ENCODE data around the gene ZNF646. TPM values are rescaled to one million over a fixed set of nuclear protein-coding genes. Genes with fewer than 3 reads are reported as not detected.
A peak's percentile ranks its signal among the peaks of the same experiment; 100 is the strongest.

ZNF646 gene
- total and polyA plus RNA-seq, 2 of the 13 experiments (the other 11 are each of a cell fraction or from before 2014, with no cell fraction given): 3.4 to 10.9 TPM

GRCh38 chr16:31113121-31114120 lies 39.2 kb downstream of the ZNF646 start (continued):
- TF ChIP-seq MEF2D (CRISPR knock-in tag; IDR thresholded peaks at IDR 0.05): no peak
- TF ChIP-seq, protein P1, sequence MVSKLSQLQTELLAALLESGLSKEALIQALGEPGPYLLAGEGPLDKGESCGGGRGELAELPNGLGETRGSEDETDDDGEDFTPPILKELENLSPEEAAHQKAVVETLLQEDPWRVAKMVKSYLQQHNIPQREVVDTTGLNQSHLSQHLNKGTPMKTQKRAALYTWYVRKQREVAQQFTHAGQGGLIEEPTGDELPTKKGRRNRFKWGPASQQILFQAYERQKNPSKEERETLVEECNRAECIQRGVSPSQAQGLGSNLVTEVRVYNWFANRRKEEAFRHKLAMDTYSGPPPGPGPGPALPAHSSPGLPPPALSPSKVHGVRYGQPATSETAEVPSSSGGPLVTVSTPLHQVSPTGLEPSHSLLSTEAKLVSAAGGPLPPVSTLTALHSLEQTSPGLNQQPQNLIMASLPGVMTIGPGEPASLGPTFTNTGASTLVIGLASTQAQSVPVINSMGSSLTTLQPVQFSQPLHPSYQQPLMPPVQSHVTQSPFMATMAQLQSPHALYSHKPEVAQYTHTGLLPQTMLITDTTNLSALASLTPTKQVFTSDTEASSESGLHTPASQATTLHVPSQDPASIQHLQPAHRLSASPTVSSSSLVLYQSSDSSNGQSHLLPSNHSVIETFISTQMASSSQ (IDR thresholded peaks at IDR 0.05; ENCODE audit: low read depth): peak; percentile 73
- TF ChIP-seq, protein P1 (CRISPR knock-in tag; IDR thresholded peaks at IDR 0.05; ENCODE audit: borderline replicate concordance): no peak; the same call in 1 of the 2 replicates
- no peak for TF ChIP-seq JUND (CRISPR knock-in tag; IDR thresholded peaks at IDR 0.05)
- no peak for TF ChIP-seq REXO4 (CRISPR knock-in tag; IDR thresholded peaks at IDR 0.05; ENCODE audit: borderline replicate concordance)
- TF ChIP-seq ZNF121 (CRISPR knock-in tag; IDR thresholded peaks at IDR 0.05): peak; percentile 94
- TF ChIP-seq ZBTB7B (CRISPR knock-in tag; IDR thresholded peaks at IDR 0.05): no peak
- no peak for TF ChIP-seq BCLAF1 (IDR thresholded peaks at IDR 0.05)
- peak; percentile 41; the same call in 1 of the 2 replicates for TF ChIP-seq POLR2G (IDR thresholded peaks at IDR 0.05; ENCODE audit: low read depth, low read length)
- TF ChIP-seq, protein P2, sequence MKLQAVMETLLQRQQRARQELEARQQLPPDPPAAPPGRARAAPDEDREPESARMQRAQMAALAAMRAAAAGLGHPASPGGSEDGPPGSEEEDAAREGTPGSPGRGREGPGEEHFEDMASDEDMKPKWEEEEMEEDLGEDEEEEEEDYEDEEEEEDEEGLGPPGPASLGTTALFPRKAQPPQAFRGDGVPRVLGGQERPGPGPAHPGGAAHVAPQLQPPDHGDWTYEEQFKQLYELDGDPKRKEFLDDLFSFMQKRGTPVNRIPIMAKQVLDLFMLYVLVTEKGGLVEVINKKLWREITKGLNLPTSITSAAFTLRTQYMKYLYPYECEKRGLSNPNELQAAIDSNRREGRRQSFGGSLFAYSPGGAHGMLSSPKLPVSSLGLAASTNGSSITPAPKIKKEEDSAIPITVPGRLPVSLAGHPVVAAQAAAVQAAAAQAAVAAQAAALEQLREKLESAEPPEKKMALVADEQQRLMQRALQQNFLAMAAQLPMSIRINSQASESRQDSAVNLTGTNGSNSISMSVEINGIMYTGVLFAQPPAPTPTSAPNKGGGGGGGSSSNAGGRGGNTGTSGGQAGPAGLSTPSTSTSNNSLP (IDR thresholded peaks at IDR 0.05; ENCODE audit: low read depth, low read length): no peak
- TF ChIP-seq, protein P3, sequence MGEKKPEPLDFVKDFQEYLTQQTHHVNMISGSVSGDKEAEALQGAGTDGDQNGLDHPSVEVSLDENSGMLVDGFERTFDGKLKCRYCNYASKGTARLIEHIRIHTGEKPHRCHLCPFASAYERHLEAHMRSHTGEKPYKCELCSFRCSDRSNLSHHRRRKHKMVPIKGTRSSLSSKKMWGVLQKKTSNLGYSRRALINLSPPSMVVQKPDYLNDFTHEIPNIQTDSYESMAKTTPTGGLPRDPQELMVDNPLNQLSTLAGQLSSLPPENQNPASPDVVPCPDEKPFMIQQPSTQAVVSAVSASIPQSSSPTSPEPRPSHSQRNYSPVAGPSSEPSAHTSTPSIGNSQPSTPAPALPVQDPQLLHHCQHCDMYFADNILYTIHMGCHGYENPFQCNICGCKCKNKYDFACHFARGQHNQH (CRISPR knock-in tag; IDR thresholded peaks at IDR 0.05): peak; percentile 28; the same call in 1 of the 2 replicates
- TF ChIP-seq ZNF761 (CRISPR knock-in tag; conservative IDR thresholded peaks at IDR 0.05): no peak
- no peak for TF ChIP-seq ERF (CRISPR knock-in tag; IDR thresholded peaks at IDR 0.05)
